ENCODE results near the gene IL9. TPM values are rescaled to one million over a fixed set of nuclear protein-coding genes. Genes with fewer than 3 reads are reported as not detected.

IL9 gene
- total RNA-seq (ENCODE audit: low replicate concordance), result not detected in 2 replicates

DNA sequence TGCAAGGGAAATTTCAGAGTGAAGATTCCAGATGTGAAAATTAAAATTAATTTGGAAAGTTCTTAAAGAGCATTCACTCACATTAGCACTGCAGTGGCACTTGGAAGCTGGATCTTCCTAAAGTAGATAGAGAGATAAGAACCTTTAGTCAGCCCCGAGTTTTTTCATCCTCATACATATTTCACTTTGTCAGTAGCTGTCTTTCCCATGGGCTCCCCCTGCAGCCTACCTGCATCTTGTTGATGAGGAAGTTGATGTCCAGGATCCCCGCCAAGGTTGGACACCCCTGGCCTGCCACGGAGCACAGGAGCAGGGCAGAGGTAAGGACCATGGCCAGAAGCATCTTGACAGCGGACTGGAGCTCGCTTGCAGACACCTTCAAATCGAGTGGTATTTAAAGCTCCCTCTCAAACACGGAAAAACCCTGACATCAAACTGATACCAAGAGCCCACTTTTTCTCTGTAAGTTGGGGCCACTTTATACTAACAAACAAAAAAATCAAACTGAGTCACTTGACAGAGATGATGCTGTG, at the start of gene IL9:
TSS of gene IL9 (minus strand) at position 368 of the 533 bp plus-strand sequence. CDS start at position 343, 25 bp downstream.

Other genes starting within 250 kb of the IL9 start
- not detected in 2 replicates for gene SLC25A48, start 61.2 kb downstream of the IL9 start, total RNA-seq (ENCODE audit: low replicate concordance)
- not detected in 2 replicates for gene LECT2, start 59.1 kb upstream of the IL9 start, total RNA-seq (ENCODE audit: low replicate concordance)
- 554 and 999 TPM in 2 replicates for gene TGFBI, start 133.1 kb upstream of the IL9 start, total RNA-seq (ENCODE audit: low replicate concordance)
- gene SMAD5, start 237.0 kb upstream of the IL9 start, total RNA-seq (ENCODE audit: low replicate concordance), result 31.9 and 35.6 TPM in 2 replicates